ENCODE data around the gene DNAJC16. TPM values are rescaled to one million over a fixed set of nuclear protein-coding genes. Genes with fewer than 3 reads are reported as not detected.

DNAJC16 gene
- total RNA-seq, 120 experiments from 2014 or later: 25.1 to 54.7 (median 38.7) TPM

Other genes with a start within 250 kb of the DNAJC16 start
- 100 to 1,000 TPM in 72 of 120 experiments, 10 to 100 TPM in 48; 54.8 to 180 (median 104) TPM for gene EFHD2, start 117.0 kb upstream of the DNAJC16 start, total RNA-seq
- gene CTRC, start 88.4 kb upstream of the DNAJC16 start, total RNA-seq: 1 to 10 TPM in 25 of 120 experiments, under 1 TPM in 39, not detected in 56; 0.13 to 3.3 (median 0.86) TPM
- gene CELA2A, start 70.1 kb upstream of the DNAJC16 start, total RNA-seq: not detected
- not detected for gene CELA2B, start 50.7 kb upstream of the DNAJC16 start, total RNA-seq
- gene CASP9, start 2.6 kb upstream of the DNAJC16 start, total RNA-seq: 10 to 100 TPM; 12.9 to 32.0 (median 20.8) TPM
- gene AGMAT, start 58.2 kb downstream of the DNAJC16 start, total RNA-seq: 1 to 10 TPM in 118 of 120 experiments, under 1 TPM in 2; 0.35 to 5.1 (median 2.9) TPM
- 10 to 100 TPM; 28.6 to 49.9 (median 38.4) TPM for gene DDI2, start 90.6 kb downstream of the DNAJC16 start, total RNA-seq
- 100 to 1,000 TPM; 128 to 550 (median 209) TPM for gene PLEKHM2, start 157.5 kb downstream of the DNAJC16 start, total RNA-seq
- 10 to 100 TPM in 4 of 120 experiments, 1 to 10 TPM in 116; 1.3 to 10.3 (median 4.4) TPM for gene SLC25A34, start 209.4 kb downstream of the DNAJC16 start, total RNA-seq
- gene TMEM82, start 215.7 kb downstream of the DNAJC16 start, total RNA-seq: not detected
- gene FBLIM1, start 231.9 kb downstream of the DNAJC16 start, total RNA-seq: 10 to 100 TPM in 7 of 120 experiments, 1 to 10 TPM in 112, under 1 TPM in 1; 0.87 to 31.6 (median 3.9) TPM

All from dorsolateral prefrontal cortex (tissue), 118 donors.